Measurements from ENCODE around the gene GATD1. TPM values are rescaled to one million over a fixed set of nuclear protein-coding genes. Genes with fewer than 3 reads are reported as not detected.

Gene GATD1
- total RNA-seq, 1 experiment from 2014 or later: 83.3 TPM

- DNase-seq: no peak
- CTCF ChIA-PET: no interaction called here
- intact Hi-C loops (cut with micrococcal nuclease; ENCODE audit: unreplicated experiment): no loop called here
- Mint-ChIP-seq H3K27me3 (ENCODE audit: unreplicated experiment) (no peaks in the 10 kb centered on the region), H3K27ac (ENCODE audit: unreplicated experiment) (no peak overlapping the region), H3K4me3 (ENCODE audit: low read depth, unreplicated experiment) (no peak overlapping the region), H3K4me1 (ENCODE audit: low read depth, unreplicated experiment) (peaks cover 22% of the 10 kb centered on the region), H3K9me3 (ENCODE audit: low read depth, unreplicated experiment) (no peaks in the 10 kb centered on the region), H3K36me3 (ENCODE audit: insufficient read depth, unreplicated experiment) (peaks cover 98% of the 10 kb centered on the region)
- BruUV-seq (replicated peaks): no TSS peak
- TF ChIP-seq CTCF (IDR thresholded peaks at IDR 0.05; ENCODE audit: unreplicated experiment): no peak
These were observed 15.7 kb downstream of the GATD1 start for GRCh38 chr11:761526-762108.

DNA sequence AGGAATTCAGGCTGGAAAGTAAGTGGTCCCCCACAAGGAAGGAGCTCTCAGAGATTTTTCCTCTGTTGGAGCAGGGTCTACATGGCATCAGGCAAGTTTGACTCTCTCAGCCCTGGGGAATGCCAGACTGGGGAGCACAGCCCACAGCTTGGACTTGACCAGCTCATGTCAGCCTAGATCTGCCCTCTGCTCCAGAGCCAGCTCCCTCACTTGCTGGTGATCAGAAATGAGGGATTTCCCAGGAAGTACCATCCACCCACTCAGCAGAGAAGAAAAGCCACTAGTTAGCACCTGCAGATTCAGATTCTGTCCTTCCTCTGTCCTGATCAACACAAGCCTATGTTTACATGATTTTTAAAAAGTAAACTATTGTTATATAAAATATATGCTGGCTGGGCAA, 17.1 kb downstream of the GATD1 start:
- no peak for DNase-seq
- H3K27me3 Mint-ChIP-seq (ENCODE audit: unreplicated experiment): no peaks in the 10 kb centered on the region
- peaks cover 22% of the 10 kb centered on the region for H3K4me1 Mint-ChIP-seq (ENCODE audit: low read depth, unreplicated experiment)
- no peaks in the 10 kb centered on the region for H3K9me3 Mint-ChIP-seq (ENCODE audit: low read depth, unreplicated experiment)
- peaks cover 95% of the 10 kb centered on the region for H3K36me3 Mint-ChIP-seq (ENCODE audit: insufficient read depth, unreplicated experiment)
- BruUV-seq (replicated peaks): no TSS peak
- TF ChIP-seq CTCF (IDR thresholded peaks at IDR 0.05; ENCODE audit: unreplicated experiment): no peak
- no peak overlapping the region for H3K4me3 Mint-ChIP-seq (ENCODE audit: low read depth, unreplicated experiment)
- intact Hi-C loops (cut with micrococcal nuclease; ENCODE audit: unreplicated experiment): no loop called here
- CTCF ChIA-PET: no interaction called here
- H3K27ac Mint-ChIP-seq (ENCODE audit: unreplicated experiment): no peak overlapping the region

DNA sequence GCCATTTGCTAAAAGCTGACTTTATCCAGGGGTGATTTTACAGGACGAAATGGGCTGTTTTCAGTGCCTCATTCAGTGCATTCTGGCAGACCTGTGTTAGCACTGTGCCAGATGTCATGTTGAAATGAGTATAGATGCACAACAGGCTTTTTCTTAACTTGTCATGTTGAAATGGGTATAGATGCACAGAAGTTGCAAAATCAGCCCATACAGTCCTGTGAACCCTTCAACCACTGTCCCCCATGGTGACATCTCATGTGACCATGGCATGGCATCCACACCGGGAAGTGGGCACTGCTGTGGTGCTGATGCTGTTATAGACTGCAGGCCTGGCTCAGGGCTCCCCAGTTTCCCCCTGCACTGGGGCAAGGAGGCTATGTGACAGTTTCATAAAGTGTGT, 27.6 kb downstream of the GATD1 start:
- H3K27ac Mint-ChIP-seq (ENCODE audit: unreplicated experiment): peak overlapping the region; percentile 30
- H3K4me3 Mint-ChIP-seq (ENCODE audit: low read depth, unreplicated experiment): peak overlapping the region; percentile 90
- no peak for TF ChIP-seq CTCF (IDR thresholded peaks at IDR 0.05; ENCODE audit: unreplicated experiment)
- no TSS peak for BruUV-seq (replicated peaks)
- intact Hi-C loops (cut with micrococcal nuclease; ENCODE audit: unreplicated experiment): no loop called here
- no peaks in the 10 kb centered on the region for H3K4me1 Mint-ChIP-seq (ENCODE audit: low read depth, unreplicated experiment)
- no peaks in the 10 kb centered on the region for H3K9me3 Mint-ChIP-seq (ENCODE audit: low read depth, unreplicated experiment)
- H3K36me3 Mint-ChIP-seq (ENCODE audit: insufficient read depth, unreplicated experiment): peaks cover 50% of the 10 kb centered on the region
- DNase-seq: no peak
- no peaks in the 10 kb centered on the region for H3K27me3 Mint-ChIP-seq (ENCODE audit: unreplicated experiment)
- CTCF ChIA-PET: no interaction called here

- CTCF ChIA-PET: interaction anchor here (0.6 to 1.5 kb wide), 3 partner anchors 15 to 25 kb away, joined by 3 to 5 read pairs (median 4); no protein-coding TSS in a partner anchor
- Mint-ChIP-seq H3K4me1 (ENCODE audit: low read depth, unreplicated experiment) (no peaks in the 10 kb centered on the region), H3K36me3 (ENCODE audit: insufficient read depth, unreplicated experiment) (peaks cover 38% of the 10 kb centered on the region), H3K27me3 (ENCODE audit: unreplicated experiment) (no peaks in the 10 kb centered on the region), H3K4me3 (ENCODE audit: low read depth, unreplicated experiment) (peak overlapping the region; percentile 90), H3K9me3 (ENCODE audit: low read depth, unreplicated experiment) (no peaks in the 10 kb centered on the region), H3K27ac (ENCODE audit: unreplicated experiment) (peak overlapping the region; percentile 81)
- DNase-seq: no peak
- TF ChIP-seq CTCF (IDR thresholded peaks at IDR 0.05; ENCODE audit: unreplicated experiment): no peak
- intact Hi-C loops (cut with micrococcal nuclease; ENCODE audit: unreplicated experiment): no loop called here
- no TSS peak for BruUV-seq (replicated peaks)
These were observed 29.3 kb downstream of the GATD1 start for GRCh38 chr11:748007-748359.

Data from Calu3 (cell line).